ENCODE data around the gene UBE2D2. TPM values are rescaled to one million over a fixed set of nuclear protein-coding genes. Genes with fewer than 3 reads are reported as not detected.
"Not testable (repeated sequence)": the region's sequence is repeated elsewhere in the genome, so short reads cannot be mapped to it uniquely, and the experiment has no call there.

The UBE2D2 gene
- total RNA-seq, 1 experiment from 2014 or later = 165 TPM

- DNase-seq (ENCODE audit: low read depth) = no peak
Measured at GRCh38 chr5:139584137-139584536, 23.0 kb downstream of the UBE2D2 start.

- not testable (repeated sequence) for DNase-seq (ENCODE audit: low read depth)
Measured at GRCh38 chr5:139588116-139588515, 27.0 kb downstream of the UBE2D2 start.

- DNase-seq (ENCODE audit: low read depth) = no peak
Measured at GRCh38 chr5:139588962-139589361, 27.8 kb downstream of the UBE2D2 start.

- no peak for DNase-seq (ENCODE audit: low read depth)
Measured at GRCh38 chr5:139592289-139592688, 31.1 kb downstream of the UBE2D2 start.

- not testable (repeated sequence) for DNase-seq (ENCODE audit: low read depth)
Measured at GRCh38 chr5:139593076-139593475, 31.9 kb downstream of the UBE2D2 start.

- peak; percentile 82 for DNase-seq (ENCODE audit: low read depth)
Measured at GRCh38 chr5:139593716-139594319, 32.7 kb downstream of the UBE2D2 start.

- DNase-seq (ENCODE audit: low read depth) = no peak
Measured at GRCh38 chr5:139597134-139597533, 36.0 kb downstream of the UBE2D2 start.

GRCh38 chr5:139598601-139598965 lies 37.4 kb downstream of the UBE2D2 start:
- DNase-seq (ENCODE audit: low read depth) = not testable (repeated sequence)

- DNase-seq (ENCODE audit: low read depth) = peak; percentile 32
Measured at GRCh38 chr5:139600336-139600949, 39.3 kb downstream of the UBE2D2 start.

GRCh38 chr5:139601429-139601828 lies 40.3 kb downstream of the UBE2D2 start:
- no peak for DNase-seq (ENCODE audit: low read depth)

GRCh38 chr5:139601948-139602347 lies 40.8 kb downstream of the UBE2D2 start:
- not testable (repeated sequence) for DNase-seq (ENCODE audit: low read depth)

- no peak for DNase-seq (ENCODE audit: low read depth)
Measured at GRCh38 chr5:139605887-139606286, 44.7 kb downstream of the UBE2D2 start.

GRCh38 chr5:139611703-139612584 lies 50.8 kb downstream of the UBE2D2 start:
- no peak for DNase-seq (ENCODE audit: low read depth)

- no peak for DNase-seq (ENCODE audit: low read depth)
Measured at GRCh38 chr5:139619861-139620260, 58.7 kb downstream of the UBE2D2 start.

- not testable (repeated sequence) for DNase-seq (ENCODE audit: low read depth)
Measured at GRCh38 chr5:139625398-139625797, 64.3 kb downstream of the UBE2D2 start.

- no peak for DNase-seq (ENCODE audit: low read depth)
Measured at GRCh38 chr5:139630855-139631254, 69.7 kb downstream of the UBE2D2 start.

GRCh38 chr5:139631520-139632165 lies 70.5 kb downstream of the UBE2D2 start:
- no peak for DNase-seq (ENCODE audit: low read depth)

- peak; percentile 70 for DNase-seq (ENCODE audit: low read depth)
Measured at GRCh38 chr5:139633295-139634027, 72.3 kb downstream of the UBE2D2 start.

GRCh38 chr5:139634028-139634325 lies 72.8 kb downstream of the UBE2D2 start:
- DNase-seq (ENCODE audit: low read depth) = no peak

- DNase-seq (ENCODE audit: low read depth) = no peak
Measured at GRCh38 chr5:139634541-139634940, 73.4 kb downstream of the UBE2D2 start.

GRCh38 chr5:139635191-139635590 lies 74.1 kb downstream of the UBE2D2 start:
- DNase-seq (ENCODE audit: low read depth) = no peak

Data from M059J (cell line).